PC-3 (cell line): ENCODE data around the gene KCNN1.

Experiments
- EZH2 ChIP-seq: fragments of 300-600 bp; sonication (generic); IDR thresholded peaks from one replicate; pipeline ENCODE4 v1.6.1; 2017; ENCODE audit warnings: antibody characterized with exemption, mild to moderate bottlenecking, low read length; ENCODE audit not compliant: unreplicated experiment
- EZH2phosphoT487 ChIP-seq: fragments of 300-600 bp; sonication (generic); IDR thresholded peaks from 2 replicates; pipeline ENCODE4 v1.6.1; 2018; ENCODE audit warnings: mild to moderate bottlenecking, antibody characterized with exemption, low read length, borderline replicate concordance
- TF ChIP-seq, protein P1 (sequence below): fragments of 300-600 bp; sonication (generic); conservative IDR thresholded peaks from 2 replicates; pipeline ENCODE4 v1.5.1; 2017; ENCODE audit warnings: antibody characterized with exemption, low read depth, mild to moderate bottlenecking, low read length

DNA sequence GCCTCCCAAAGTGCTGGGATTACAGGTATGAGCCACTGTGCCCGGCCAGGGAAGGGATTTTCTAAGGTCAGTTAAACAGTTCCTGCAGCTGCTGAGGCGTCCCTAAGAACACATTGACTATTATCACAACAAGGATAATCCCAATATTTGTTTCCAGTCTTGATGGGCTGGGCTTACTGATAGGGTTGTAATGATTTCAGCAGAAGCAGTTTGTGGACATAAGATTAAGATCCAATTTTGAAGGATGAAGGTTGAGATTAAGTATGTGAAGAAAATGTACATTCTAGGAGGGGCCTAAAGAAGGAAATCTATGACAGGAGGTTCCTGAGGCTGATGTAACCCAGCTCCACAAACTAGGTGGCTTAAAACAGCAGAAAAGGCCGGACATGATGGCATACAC lies 44.8 kb upstream of the KCNN1 start:
- TF ChIP-seq, protein P1, sequence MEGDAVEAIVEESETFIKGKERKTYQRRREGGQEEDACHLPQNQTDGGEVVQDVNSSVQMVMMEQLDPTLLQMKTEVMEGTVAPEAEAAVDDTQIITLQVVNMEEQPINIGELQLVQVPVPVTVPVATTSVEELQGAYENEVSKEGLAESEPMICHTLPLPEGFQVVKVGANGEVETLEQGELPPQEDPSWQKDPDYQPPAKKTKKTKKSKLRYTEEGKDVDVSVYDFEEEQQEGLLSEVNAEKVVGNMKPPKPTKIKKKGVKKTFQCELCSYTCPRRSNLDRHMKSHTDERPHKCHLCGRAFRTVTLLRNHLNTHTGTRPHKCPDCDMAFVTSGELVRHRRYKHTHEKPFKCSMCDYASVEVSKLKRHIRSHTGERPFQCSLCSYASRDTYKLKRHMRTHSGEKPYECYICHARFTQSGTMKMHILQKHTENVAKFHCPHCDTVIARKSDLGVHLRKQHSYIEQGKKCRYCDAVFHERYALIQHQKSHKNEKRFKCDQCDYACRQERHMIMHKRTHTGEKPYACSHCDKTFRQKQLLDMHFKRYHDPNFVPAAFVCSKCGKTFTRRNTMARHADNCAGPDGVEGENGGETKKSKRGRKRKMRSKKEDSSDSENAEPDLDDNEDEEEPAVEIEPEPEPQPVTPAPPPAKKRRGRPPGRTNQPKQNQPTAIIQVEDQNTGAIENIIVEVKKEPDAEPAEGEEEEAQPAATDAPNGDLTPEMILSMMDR: no peak
- TF ChIP-seq EZH2phosphoT487 (no peak), EZH2 (no peak)
